Tibial artery (tissue), 4 donors: ENCODE data around the gene NENF.
A peak's percentile ranks its signal among the peaks of the same experiment; 100 is the strongest.

Experiments
- DNase-seq, 2 donors: peaks; one replicate each; pipeline ENCODE4 v3.0.0-alpha.2; 2019
- H3K27ac ChIP-seq, 2 donors: fragments of 200-600 bp; sonication (generic) in 1 of 2; 1 replicate in 1 of 2; 2 replicates in 1 of 2; pipeline ENCODE4 v1.5.1; 2018 to 2019; ENCODE audit warnings: mild to moderate bottlenecking in 1 of 2
- H3K27me3 ChIP-seq, 2 donors: fragments of 200-600 bp; sonication (generic) in 1 of 2; one replicate each; pipeline versions ENCODE4 v1.5.1 to v1.6.0; 2016 to 2019
- H3K36me3 ChIP-seq, 3 donors: fragments of 200-600 bp; sonication (generic) in 2 of 3; one replicate each; pipeline ENCODE4 v1.5.1; 2016 to 2019; ENCODE audit warnings: mild to moderate bottlenecking in 2 of 3
- H3K4me1 ChIP-seq, 4 donors: fragments of 200-600 bp; sonication (generic) in 2 of 4; 1 replicate in 3 of 4; 2 replicates in 1 of 4; pipeline ENCODE4 v1.5.1; 2016 to 2019
- H3K4me3 ChIP-seq, 2 donors: fragments of 200-600 bp; sonication (generic) in 1 of 2; 1 replicate in 1 of 2; 2 replicates in 1 of 2; pipeline ENCODE4 v1.5.1; 2018 to 2019; ENCODE audit warnings: mild to moderate bottlenecking in 2 of 2
- H3K9me3 ChIP-seq, 3 donors: fragments of 200-600 bp; sonication (generic) in 1 of 3; one replicate each; pipeline ENCODE4 v1.5.1; 2016 to 2019
- intact Hi-C: fragments of 100-400 bp; cut with DNase I; formaldehyde crosslinking; loops from one replicate; pipeline ENCODE4 v1.15.0; 2023; ENCODE audit warnings: low total_unique reads
- TF ChIP-seq, protein P1 (sequence below), 2 experiments: fragments of 200-600 bp in 1 of 2; fragments of 450-650 bp in 1 of 2; IDR thresholded peaks; one replicate each; pipeline ENCODE4 v1.5.1; 2017 to 2019; ENCODE audit warnings: antibody characterized with exemption in 2 of 2, mild to moderate bottlenecking in 1 of 2, moderate library complexity in 1 of 2

The NENF gene

DNA sequence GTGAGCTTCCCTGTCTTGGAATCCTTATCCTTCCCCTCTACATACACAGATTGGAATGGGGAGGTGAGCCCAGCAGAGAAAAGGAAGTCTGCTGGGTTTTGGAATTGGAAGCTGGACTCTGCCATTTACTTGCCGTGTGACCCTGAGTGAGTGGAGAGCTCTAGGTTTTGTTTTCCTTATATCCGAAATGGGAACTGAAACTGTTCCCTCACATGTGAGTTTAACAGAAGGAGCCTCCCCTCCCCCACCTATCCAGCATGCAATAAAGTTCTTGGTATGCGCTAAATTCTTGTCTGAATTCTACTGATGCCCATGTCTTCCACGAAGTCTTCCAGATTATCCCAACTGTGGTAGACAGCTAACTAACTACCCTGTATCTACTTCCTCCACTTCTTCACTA, 58.7 kb downstream of the NENF start:
- no peaks in the 10 kb centered on the region for H3K36me3 ChIP-seq
- peak in 1 of 2 donors; percentile 49 for DNase-seq

More for the DNA sequence above, 58.7 kb downstream of the NENF start:
- Histone ChIP-seq H3K4me3 (no peak overlapping the region), H3K4me1 (peaks cover 4 to 16% (median 6%) of the 10 kb centered on the region in 4 donors), H3K9me3 (no peaks in the 10 kb centered on the region), H3K27ac (no peak overlapping the region), H3K27me3 (no peaks in the 10 kb centered on the region)
- TF ChIP-seq, protein P1, sequence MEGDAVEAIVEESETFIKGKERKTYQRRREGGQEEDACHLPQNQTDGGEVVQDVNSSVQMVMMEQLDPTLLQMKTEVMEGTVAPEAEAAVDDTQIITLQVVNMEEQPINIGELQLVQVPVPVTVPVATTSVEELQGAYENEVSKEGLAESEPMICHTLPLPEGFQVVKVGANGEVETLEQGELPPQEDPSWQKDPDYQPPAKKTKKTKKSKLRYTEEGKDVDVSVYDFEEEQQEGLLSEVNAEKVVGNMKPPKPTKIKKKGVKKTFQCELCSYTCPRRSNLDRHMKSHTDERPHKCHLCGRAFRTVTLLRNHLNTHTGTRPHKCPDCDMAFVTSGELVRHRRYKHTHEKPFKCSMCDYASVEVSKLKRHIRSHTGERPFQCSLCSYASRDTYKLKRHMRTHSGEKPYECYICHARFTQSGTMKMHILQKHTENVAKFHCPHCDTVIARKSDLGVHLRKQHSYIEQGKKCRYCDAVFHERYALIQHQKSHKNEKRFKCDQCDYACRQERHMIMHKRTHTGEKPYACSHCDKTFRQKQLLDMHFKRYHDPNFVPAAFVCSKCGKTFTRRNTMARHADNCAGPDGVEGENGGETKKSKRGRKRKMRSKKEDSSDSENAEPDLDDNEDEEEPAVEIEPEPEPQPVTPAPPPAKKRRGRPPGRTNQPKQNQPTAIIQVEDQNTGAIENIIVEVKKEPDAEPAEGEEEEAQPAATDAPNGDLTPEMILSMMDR (IDR thresholded peaks at IDR 0.05) = no peak
- intact Hi-C loops = no loop called here
